GM21515 (cell line): ENCODE measurements around the gene SRGAP2C.
"Not testable (repeated sequence)": the region's sequence is repeated elsewhere in the genome, so short reads cannot be mapped to it uniquely, and the experiment has no call there.

Experiments used
- ATAC-seq: cut with Tn5 transposase; IDR thresholded peaks from one replicate; pipeline ENCODE4 v1.9.1; 2021; ENCODE audit not compliant: unreplicated experiment

Gene SRGAP2C

GRCh38 chr1:121184290-121185127 is at the start of gene SRGAP2C, which contains the start of gene FAM72B:
TSS of gene SRGAP2C (plus strand) at chr1:121184975. CDS start at chr1:121187447, 2,472 bp downstream.
TSS of gene FAM72B (minus strand) at chr1:121184340. CDS start at chr1:121183489, 851 bp downstream.
- peak; percentile 86 for ATAC-seq

- ATAC-seq: not testable (repeated sequence)
These were observed 44.4 kb upstream of the SRGAP2C start for GRCh38 chr1:121140393-121140792.

DNA sequence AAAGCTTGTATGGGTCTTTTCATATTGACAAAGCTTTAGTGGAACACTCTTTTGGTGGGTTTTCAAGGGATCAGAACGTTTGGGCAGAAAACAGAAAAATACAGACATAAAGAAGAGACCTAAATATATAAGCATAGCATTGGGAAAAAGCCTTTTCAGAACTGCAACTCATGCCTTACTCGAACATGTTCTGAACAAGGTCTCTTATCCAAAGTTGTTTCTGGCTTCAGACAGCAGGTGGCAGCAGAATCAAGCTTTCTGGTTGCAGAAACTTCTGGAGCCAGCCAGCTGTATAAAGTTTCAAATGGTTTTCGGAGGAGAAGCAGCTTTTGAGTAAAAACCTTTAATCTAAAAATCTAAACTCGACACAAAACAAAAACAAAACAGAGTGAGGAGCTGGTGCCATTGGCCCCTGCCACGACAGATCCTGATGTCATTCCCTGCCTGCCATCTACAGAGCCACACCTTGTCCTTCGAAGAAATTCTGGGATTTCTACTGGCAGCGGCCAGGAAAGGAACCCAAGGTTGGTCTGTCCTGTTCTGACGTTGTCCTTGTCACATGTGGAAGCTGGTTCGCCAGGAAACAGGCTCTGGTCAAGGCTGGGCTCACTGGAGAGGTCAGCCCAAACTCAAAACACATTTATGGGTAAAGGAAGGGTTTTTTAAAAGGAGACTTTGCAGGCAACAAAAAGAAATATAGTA is 36.1 kb upstream of the SRGAP2C start:
- ATAC-seq: not testable (repeated sequence)

DNA sequence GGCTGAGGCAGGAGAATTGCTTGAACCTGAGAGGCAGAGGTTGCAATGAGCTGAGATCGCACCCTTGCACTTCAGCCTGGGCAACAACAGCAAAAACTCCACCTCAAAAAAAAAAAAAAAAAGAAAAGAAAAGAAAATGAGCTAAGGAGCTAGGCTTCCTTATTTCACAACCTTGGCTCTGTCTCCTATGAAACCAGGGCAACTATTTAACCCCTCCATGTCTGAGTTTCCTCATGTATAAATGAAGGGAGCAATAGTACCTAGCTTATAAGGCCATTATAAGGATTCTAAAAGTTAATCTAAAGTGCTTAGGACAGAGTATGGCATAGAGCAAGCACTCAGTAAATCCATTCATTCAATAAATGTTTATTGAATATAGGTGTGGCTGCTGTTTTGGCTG is 33.5 kb upstream of the SRGAP2C start:
- ATAC-seq: not testable (repeated sequence)

- ATAC-seq: not testable (repeated sequence)
These were observed 32.0 kb upstream of the SRGAP2C start for GRCh38 chr1:121152788-121153187.

GRCh38 chr1:121154811-121155210 is 30.0 kb upstream of the SRGAP2C start:
- ATAC-seq: not testable (repeated sequence)

DNA sequence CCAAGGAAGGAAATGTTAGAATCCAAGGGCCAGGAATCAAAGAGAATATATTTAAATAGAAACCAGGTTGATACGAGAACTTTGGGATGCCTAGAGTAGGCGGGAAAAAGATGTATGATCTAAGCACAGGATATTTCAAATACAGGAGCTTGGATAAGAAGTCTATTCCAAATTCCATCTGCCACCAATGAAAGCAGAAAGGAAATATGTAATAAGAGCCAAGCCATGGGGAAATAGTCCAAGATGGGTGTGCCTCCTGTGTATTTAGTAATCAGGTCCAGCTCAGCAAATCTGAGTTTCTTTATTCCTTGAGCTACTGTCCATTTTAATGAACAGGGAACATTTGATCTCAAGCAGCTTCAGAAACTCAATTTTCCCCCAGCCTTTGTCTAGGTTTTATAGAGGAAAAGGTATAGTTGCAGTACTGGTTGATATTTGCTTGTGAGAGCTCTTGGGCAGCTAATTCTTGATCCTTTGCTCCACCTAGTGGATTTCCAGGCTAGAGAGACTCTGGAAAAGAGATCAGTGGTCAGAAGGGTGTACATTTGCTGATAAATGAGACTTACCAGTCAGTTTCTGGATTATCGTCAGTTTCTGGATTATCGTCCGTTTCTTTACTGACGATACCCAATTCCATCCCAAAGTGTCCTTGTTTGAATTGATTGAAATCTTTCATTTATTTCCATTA is 29.0 kb upstream of the SRGAP2C start:
- not testable (repeated sequence) for ATAC-seq

DNA sequence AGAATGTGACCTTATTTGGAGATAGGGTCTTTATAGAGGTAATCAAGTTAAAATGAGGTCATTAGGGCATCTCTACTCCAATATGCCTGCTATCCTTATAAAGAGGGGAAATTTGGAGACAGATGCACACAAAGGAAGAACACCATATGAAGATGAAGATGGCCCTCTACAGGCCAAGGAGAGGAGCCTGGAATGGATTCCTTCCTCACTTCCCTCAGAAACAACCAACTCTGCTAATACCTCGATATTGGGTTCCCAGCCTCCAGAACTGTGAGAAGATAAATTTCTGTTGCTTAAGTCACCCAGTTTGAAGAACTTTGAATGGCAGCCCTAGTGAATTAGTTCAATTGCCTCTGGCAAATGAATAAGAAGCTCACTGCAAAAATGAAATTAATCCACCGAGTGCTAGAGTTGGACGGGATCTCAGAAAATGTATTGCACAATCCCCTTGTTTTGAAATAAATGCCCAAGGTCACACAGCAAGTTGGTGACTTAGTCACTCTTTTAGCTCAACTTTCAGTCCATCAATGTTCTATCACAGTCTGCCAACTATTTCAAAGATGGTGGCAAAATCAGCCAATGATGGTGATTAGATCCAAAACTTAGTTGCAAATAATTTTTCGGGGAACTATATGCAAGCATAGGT is 27.7 kb upstream of the SRGAP2C start:
- not testable (repeated sequence) for ATAC-seq

DNA sequence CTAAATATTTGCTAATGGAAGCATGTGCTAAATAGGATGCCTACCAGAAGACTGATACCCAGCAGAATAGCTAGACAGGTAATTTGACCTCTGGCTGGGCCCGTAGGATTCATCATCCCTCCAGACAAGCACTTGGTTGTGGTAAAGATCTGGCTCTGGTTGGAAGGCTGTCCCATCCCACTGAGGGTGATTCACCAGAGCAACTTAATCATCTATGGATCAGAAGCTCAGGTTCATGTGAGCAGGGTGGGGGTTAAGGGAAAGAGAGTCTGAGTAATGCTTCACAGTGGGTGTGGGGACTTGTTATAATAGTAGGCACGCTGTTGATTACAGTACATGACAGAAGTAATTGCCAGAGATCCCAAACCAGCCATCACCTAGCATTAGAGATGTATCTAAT is 27.2 kb upstream of the SRGAP2C start:
- not testable (repeated sequence) for ATAC-seq

DNA sequence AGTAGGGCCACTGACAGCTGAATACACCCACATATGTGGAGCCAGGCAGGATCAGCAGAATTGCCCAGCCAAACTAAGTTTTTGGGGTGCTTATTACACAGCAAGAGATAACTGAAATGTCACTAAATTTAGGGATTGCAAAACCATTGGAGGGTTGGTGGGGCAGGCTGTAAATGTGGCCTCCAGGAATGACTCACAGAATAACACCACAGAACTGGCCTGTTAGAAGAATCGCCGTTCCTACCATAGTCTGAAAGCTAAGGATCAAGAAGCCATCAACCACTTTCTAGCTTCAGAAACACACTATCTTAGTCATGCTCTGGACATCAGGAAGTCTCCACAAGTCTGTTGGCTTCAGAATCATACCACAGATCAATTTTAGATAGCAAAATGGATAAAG is 24.7 kb upstream of the SRGAP2C start:
- not testable (repeated sequence) for ATAC-seq

DNA sequence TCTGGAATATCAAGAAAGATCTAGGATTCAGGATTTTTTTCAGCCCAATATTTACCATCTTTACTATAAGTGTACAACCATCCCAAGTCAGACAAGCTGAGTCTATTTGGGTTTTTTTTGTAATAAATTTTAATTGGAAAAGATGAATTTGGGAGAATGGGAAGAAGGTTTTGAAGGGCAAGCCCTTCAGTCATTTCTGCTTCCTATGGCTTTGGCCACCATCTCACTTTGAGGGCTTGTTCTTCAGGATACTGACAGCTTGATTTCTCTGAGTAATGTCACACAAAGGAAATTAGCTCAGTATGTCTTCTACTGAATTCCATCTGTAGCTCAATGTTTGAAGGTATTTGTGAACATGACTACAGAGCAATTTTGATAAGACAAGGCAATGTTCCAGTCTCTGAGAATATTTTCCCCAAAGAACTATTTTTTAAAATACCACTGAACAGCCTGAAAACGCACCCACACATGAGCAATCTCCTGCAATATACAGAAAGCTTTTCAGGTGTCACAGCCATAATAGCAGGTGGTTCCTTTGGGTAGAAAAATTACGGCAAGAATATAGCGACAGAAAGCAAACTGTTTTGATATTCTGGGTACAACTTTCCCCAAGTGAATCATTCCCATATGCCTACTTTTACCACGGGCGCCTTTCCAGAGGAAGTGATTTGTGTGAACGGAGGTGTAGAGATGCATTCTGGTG is 23.4 kb upstream of the SRGAP2C start:
- not testable (repeated sequence) for ATAC-seq

GRCh38 chr1:121163850-121164757 is 20.7 kb upstream of the SRGAP2C start:
- ATAC-seq: not testable (repeated sequence)

DNA sequence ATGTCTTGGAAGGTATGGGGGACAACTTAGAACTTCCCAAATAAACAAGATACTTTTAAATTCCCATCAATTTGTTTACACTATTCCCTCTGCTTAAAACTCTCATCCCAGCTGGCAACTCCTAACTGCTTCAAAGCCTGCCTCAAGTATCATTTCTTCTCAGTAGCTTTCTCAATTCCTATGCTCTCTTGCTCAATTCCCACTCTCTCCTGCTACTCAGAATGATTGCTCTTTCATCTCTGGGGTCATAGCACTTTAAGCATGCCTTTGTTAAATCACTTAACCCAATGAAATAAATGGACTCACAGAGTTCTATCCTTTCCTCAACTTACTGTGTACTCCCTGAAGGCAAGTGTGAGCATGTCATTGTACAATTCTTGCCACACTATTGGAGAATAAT is 19.5 kb upstream of the SRGAP2C start:
- not testable (repeated sequence) for ATAC-seq

GRCh38 chr1:121167225-121167738 is 17.5 kb upstream of the SRGAP2C start:
- not testable (repeated sequence) for ATAC-seq

DNA sequence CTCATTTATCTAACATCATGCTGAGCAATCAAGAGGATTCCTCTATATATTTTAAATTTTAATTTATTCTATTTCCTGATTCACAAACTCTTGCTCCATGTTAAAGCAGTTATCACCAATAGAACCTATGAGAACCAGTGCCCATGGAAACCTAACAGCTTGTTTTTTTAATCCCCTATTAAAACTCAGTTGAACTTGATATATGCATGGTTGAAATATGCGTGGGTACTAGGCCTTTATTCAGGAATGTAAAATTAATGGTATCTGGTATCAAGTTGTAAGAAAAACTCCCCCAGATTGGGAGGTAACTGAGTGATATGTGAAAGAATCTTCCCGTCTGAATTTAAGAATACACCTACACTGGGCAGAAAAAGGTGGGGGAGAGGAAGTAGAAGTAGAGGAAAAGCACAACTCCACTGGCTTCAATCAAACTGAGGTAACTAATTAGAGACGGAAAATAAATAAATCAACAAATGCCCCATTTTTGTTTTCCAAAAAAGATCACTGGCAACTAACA is 16.6 kb upstream of the SRGAP2C start:
- ATAC-seq: not testable (repeated sequence)

GRCh38 chr1:121176649-121177048 is 8.1 kb upstream of the SRGAP2C start:
- not testable (repeated sequence) for ATAC-seq

DNA sequence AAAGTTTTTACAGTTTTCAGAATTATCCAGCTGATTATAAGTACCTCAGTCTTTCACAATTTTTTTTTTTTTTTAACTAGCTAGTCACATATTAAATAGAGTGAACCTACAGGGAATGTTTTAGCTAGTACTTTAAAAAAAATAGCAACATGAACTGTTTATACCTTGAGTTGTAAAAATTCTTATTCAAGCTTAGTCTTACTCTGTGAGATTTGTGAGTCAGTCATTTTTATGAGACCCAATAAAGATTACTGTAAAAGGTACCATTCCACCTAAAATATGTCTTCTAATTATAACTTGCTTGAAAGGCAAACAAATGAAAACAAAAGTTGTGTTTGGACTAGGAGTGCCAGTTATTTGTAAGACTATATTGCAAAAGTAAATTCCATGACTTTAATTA is 6.6 kb upstream of the SRGAP2C start:
- ATAC-seq: not testable (repeated sequence)

DNA sequence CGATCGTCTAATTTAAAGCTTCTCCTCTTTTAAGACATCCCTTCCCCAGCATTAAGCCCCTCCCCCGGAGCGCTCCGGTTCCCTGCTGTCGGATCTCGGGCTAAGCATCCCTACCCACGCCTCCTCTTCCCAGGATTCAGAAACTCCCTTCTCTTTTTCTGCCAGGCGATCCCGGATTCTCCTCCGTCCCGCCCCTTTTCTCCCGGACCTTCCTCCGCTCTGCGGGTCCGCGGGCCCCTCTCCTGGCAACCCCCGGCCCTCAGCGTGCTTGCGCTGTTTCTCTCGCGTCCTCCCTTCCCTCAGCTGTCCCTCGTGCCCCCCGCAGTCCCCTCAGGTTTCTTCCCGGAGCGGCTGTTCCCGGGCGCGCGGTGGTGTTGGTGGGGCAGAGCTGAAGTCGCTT is 908 bp upstream of the SRGAP2C start:
- ATAC-seq: not testable (repeated sequence)
